ENCODE results near the gene SGSM2. TPM values are rescaled to one million over a fixed set of nuclear protein-coding genes. Genes with fewer than 3 reads are reported as not detected.

Gene SGSM2
- total and polyA plus RNA-seq, 2 donors, result 25.3 to 100 TPM

DNA sequence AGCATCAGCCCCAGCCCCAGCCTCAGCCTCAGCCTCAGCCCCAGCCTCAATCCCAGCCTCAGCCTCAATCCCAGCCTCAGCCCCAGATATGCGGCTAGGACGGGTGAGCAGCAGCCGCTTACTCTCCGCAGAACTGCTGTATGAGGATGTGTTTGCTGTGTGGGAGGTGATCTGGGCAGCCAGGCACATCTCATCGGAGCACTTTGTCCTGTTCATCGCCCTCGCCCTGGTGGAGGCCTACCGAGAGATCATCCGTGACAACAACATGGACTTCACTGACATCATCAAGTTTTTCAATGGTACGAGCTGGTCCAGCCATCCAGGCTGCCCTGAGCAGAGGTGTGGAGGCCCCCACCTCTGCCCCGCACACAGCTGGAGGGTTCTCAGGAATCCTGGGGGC is 41.6 kb downstream of the SGSM2 start:
- 97% methylated on average over 11 of the region's 11 CpGs for WGBS
- no peaks in the 10 kb centered on the region for H3K9me3 ChIP-seq (ENCODE audit: control insufficient read depth in 2 of 2, insufficient read depth in 1 of 2, low read length in 1 of 2)
- no peak overlapping the region for H3K4me3 ChIP-seq (ENCODE audit: low read length in 2 of 2)
- no peaks in the 10 kb centered on the region for H3K27me3 ChIP-seq (ENCODE audit: control insufficient read depth in 2 of 2, insufficient read depth in 1 of 2, low read length in 1 of 2)
- no peak overlapping the region for H3K27ac ChIP-seq (ENCODE audit: low read depth in 1 of 2, low read length in 1 of 2)
- H3K36me3 ChIP-seq (ENCODE audit: control insufficient read depth in 2 of 2, insufficient read depth in 2 of 2, low read length in 1 of 2), result peaks cover 32 to 33% of the 10 kb centered on the region in 2 donors
- no peak for DNase-seq (ENCODE audit: low read depth in 6 of 9, low spot score in 9 of 9)
- peaks cover 0 to 3% of the 10 kb centered on the region in 2 donors for H3K4me1 ChIP-seq (ENCODE audit: control insufficient read depth in 2 of 2, insufficient read depth in 2 of 2, low read length in 2 of 2)

DNA sequence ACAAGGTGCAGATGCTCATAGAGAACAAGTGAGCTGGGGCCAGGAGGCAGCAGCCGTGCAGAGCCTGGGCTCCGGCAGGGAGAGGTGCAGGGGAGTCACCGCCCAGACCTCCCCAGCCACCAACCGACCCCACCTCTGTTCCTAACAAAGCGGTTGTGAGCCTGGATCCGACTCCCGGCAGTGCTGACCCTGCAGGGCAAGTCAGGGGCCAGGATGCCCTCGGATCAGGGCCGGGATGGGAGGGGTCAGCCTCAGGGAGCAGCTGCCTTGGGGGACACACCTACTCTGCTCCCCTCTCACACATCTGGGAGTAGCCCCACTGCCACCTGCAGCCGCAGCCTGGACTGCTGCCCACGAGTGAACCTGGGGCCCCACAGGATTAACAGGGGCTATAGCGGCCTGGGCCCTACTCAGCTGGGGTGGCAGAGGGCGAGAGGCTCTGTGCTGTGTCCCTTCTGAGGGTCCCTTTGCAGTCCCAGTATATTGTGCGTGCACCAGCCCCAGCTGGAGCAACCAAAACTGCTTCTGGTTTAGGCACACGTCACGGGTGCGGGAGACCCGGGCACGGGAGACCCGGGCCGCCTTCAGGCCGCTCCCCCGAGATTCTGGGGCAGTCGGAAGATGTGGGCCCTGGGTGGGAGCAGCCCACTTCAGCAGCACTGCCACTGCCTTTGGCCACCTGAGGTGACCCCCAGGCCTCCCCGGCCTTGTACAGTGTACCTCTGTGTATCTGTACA is 42.4 kb downstream of the SGSM2 start:
- 97% methylated on average over 25 of the region's 25 CpGs for WGBS
- Histone ChIP-seq H3K4me1 (ENCODE audit: control insufficient read depth in 2 of 2, insufficient read depth in 2 of 2, low read length in 2 of 2) (peaks cover 0 to 3% of the 10 kb centered on the region in 2 donors), H3K27me3 (ENCODE audit: control insufficient read depth in 2 of 2, insufficient read depth in 1 of 2, low read length in 1 of 2) (no peaks in the 10 kb centered on the region), H3K4me3 (ENCODE audit: low read length in 2 of 2) (no peak overlapping the region), H3K36me3 (ENCODE audit: control insufficient read depth in 2 of 2, insufficient read depth in 2 of 2, low read length in 1 of 2) (peaks cover 32 to 38% of the 10 kb centered on the region in 2 donors), H3K27ac (ENCODE audit: low read depth in 1 of 2, low read length in 1 of 2) (no peak overlapping the region), H3K9me3 (ENCODE audit: control insufficient read depth in 2 of 2, insufficient read depth in 1 of 2, low read length in 1 of 2) (no peaks in the 10 kb centered on the region)
- DNase-seq (ENCODE audit: low read depth in 6 of 9, low spot score in 9 of 9), result no peak

DNA sequence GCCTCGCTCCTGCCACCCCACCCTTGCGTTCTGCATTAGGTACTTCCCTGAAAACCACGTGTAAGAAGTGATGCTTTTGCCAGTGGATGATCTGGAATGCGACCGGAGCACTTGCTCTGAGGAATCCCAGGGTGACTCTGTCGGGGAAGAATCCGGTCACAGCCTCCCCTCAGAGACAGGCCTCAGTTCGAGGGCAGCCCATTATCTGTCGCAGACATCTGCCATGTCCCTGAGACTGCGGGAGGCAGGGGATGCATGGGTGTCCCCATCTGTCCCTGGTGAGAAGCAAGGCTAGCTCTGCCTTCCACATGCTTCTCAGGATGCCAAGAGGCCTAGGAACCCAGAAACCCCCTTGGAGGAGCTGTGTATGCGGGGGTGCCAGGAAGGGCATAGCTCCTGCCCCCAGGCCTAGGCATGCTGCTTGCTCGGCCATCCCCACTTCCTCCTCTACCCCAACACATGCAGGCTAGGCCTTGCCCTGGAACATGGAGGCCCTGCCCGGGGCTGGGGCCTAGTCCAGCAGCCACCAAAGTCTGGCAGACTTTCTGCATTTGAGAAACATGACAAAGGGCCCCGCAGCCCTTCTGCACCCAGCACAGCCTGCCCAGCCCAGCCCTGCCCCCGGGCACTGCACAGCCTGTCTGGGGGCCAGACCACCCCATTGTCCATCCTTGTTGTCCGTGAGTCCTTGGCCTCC is 43.1 kb downstream of the SGSM2 start:
- Histone ChIP-seq H3K27me3 (ENCODE audit: control insufficient read depth in 2 of 2, insufficient read depth in 1 of 2, low read length in 1 of 2) (no peaks in the 10 kb centered on the region), H3K27ac (ENCODE audit: low read depth in 1 of 2, low read length in 1 of 2) (no peak overlapping the region), H3K4me3 (ENCODE audit: low read length in 2 of 2) (no peak overlapping the region), H3K36me3 (ENCODE audit: control insufficient read depth in 2 of 2, insufficient read depth in 2 of 2, low read length in 1 of 2) (peaks cover 32 to 38% of the 10 kb centered on the region in 2 donors), H3K4me1 (ENCODE audit: control insufficient read depth in 2 of 2, insufficient read depth in 2 of 2, low read length in 2 of 2) (peaks cover 0 to 3% of the 10 kb centered on the region in 2 donors), H3K9me3 (ENCODE audit: control insufficient read depth in 2 of 2, insufficient read depth in 1 of 2, low read length in 1 of 2) (no peaks in the 10 kb centered on the region)
- DNase-seq (ENCODE audit: low read depth in 6 of 9, low spot score in 9 of 9), result no peak
- 96% methylated on average over 16 of the region's 16 CpGs for WGBS

GRCh38 chr17:2380950-2381649 is 43.8 kb downstream of the SGSM2 start:
- DNase-seq (ENCODE audit: low read depth in 6 of 9, low spot score in 9 of 9), result no peak
- Histone ChIP-seq H3K27me3 (ENCODE audit: control insufficient read depth in 2 of 2, insufficient read depth in 1 of 2, low read length in 1 of 2) (no peaks in the 10 kb centered on the region), H3K27ac (ENCODE audit: low read depth in 1 of 2, low read length in 1 of 2) (no peak overlapping the region), H3K36me3 (ENCODE audit: control insufficient read depth in 2 of 2, insufficient read depth in 2 of 2, low read length in 1 of 2) (peaks cover 32 to 38% of the 10 kb centered on the region in 2 donors), H3K4me1 (ENCODE audit: control insufficient read depth in 2 of 2, insufficient read depth in 2 of 2, low read length in 2 of 2) (peaks cover 0 to 3% of the 10 kb centered on the region in 2 donors), H3K4me3 (ENCODE audit: low read length in 2 of 2) (no peak overlapping the region), H3K9me3 (ENCODE audit: control insufficient read depth in 2 of 2, insufficient read depth in 1 of 2, low read length in 1 of 2) (no peaks in the 10 kb centered on the region)
- 95% methylated on average over 15 of the region's 15 CpGs for WGBS

- Histone ChIP-seq H3K27me3 (ENCODE audit: control insufficient read depth in 2 of 2, insufficient read depth in 1 of 2, low read length in 1 of 2) (no peaks in the 10 kb centered on the region), H3K4me1 (ENCODE audit: control insufficient read depth in 2 of 2, insufficient read depth in 2 of 2, low read length in 2 of 2) (peaks cover 0 to 4% of the 10 kb centered on the region in 2 donors), H3K4me3 (ENCODE audit: low read length in 2 of 2) (no peak overlapping the region), H3K27ac (ENCODE audit: low read depth in 1 of 2, low read length in 1 of 2) (no peak overlapping the region), H3K36me3 (ENCODE audit: control insufficient read depth in 2 of 2, insufficient read depth in 2 of 2, low read length in 1 of 2) (peaks cover 34 to 42% of the 10 kb centered on the region in 2 donors), H3K9me3 (ENCODE audit: control insufficient read depth in 2 of 2, insufficient read depth in 1 of 2, low read length in 1 of 2) (no peaks in the 10 kb centered on the region)
- 94% methylated on average over 11 of the region's 11 CpGs for WGBS
- DNase-seq (ENCODE audit: low read depth in 6 of 9, low spot score in 9 of 9), result no peak
Measured at GRCh38 chr17:2383628-2384167, 46.4 kb downstream of the SGSM2 start.

GRCh38 chr17:2384439-2385127 is 47.3 kb downstream of the SGSM2 start:
- no peak for DNase-seq (ENCODE audit: low read depth in 6 of 9, low spot score in 9 of 9)
- Histone ChIP-seq H3K4me1 (ENCODE audit: control insufficient read depth in 2 of 2, insufficient read depth in 2 of 2, low read length in 2 of 2) (peaks cover 0 to 10% of the 10 kb centered on the region in 2 donors), H3K4me3 (ENCODE audit: low read length in 2 of 2) (no peak overlapping the region), H3K36me3 (ENCODE audit: control insufficient read depth in 2 of 2, insufficient read depth in 2 of 2, low read length in 1 of 2) (peaks cover 29 to 39% of the 10 kb centered on the region in 2 donors), H3K27ac (ENCODE audit: low read depth in 1 of 2, low read length in 1 of 2) (no peak overlapping the region), H3K27me3 (ENCODE audit: control insufficient read depth in 2 of 2, insufficient read depth in 1 of 2, low read length in 1 of 2) (no peaks in the 10 kb centered on the region), H3K9me3 (ENCODE audit: control insufficient read depth in 2 of 2, insufficient read depth in 1 of 2, low read length in 1 of 2) (no peaks in the 10 kb centered on the region)
- 95% methylated on average over 22 of the region's 22 CpGs for WGBS

- Histone ChIP-seq H3K4me1 (ENCODE audit: control insufficient read depth in 2 of 2, insufficient read depth in 2 of 2, low read length in 2 of 2) (peaks cover 2 to 15% of the 10 kb centered on the region in 2 donors), H3K27me3 (ENCODE audit: control insufficient read depth in 2 of 2, insufficient read depth in 1 of 2, low read length in 1 of 2) (no peaks in the 10 kb centered on the region), H3K4me3 (ENCODE audit: low read length in 2 of 2) (no peak overlapping the region), H3K27ac (ENCODE audit: low read depth in 1 of 2, low read length in 1 of 2) (no peak overlapping the region), H3K9me3 (ENCODE audit: control insufficient read depth in 2 of 2, insufficient read depth in 1 of 2, low read length in 1 of 2) (no peaks in the 10 kb centered on the region), H3K36me3 (ENCODE audit: control insufficient read depth in 2 of 2, insufficient read depth in 2 of 2, low read length in 1 of 2) (peaks cover 33 to 38% of the 10 kb centered on the region in 2 donors)
- WGBS, result 96% methylated on average over 18 of the region's 18 CpGs
- DNase-seq (ENCODE audit: low read depth in 6 of 9, low spot score in 9 of 9), result no peak
Measured at GRCh38 chr17:2385240-2386210, 48.2 kb downstream of the SGSM2 start.
